Stimulated activated CD8-positive, alpha-beta memory T cell treated with anti-CD3 and anti-CD28 coated beads, Interleukin-15, amount 100 ng/mL, for 1 hour (primary cell): ENCODE data around the gene VAC14.

Experiments
- DNase-seq: peaks from one replicate; pipeline ENCODE4 v3.0.0-alpha.2; 2020; ENCODE audit warnings: low read depth

VAC14 gene

DNA sequence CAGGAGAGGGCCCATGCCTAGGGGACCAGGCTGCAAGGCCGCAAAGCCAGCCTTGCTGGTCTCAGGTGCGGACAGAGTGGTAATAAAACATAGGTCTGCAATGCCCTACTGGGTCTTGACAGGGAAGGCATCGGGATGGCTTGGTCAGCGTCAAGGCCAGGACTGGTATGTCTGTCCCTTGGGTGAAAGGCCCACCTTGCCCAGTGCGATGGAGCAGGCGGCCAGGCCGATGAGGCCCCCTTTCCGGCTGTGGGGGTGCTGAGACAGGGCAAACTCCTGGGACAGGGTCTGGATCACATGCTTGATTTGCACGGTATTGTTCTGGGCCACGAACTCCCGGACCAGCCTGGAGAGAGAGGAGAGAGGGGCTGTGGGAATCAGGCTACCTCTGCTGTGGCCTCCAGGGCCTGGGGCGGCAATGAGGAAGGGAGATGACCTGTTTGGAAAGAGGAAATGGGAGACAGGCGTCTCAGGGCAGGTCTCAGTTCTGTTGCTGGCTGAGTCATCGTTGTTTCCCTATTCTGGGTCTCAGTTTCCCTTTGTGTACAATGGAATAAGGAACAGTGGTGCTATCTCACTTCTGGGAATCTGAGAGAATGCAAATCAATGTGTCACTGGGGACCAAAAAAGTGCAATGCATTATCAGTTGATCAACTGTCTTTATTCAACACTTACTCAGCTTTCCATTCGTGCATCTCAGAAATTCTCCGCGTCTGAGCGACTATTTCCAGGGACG is 14.8 kb downstream of the VAC14 start:
- DNase-seq = no peak

DNA sequence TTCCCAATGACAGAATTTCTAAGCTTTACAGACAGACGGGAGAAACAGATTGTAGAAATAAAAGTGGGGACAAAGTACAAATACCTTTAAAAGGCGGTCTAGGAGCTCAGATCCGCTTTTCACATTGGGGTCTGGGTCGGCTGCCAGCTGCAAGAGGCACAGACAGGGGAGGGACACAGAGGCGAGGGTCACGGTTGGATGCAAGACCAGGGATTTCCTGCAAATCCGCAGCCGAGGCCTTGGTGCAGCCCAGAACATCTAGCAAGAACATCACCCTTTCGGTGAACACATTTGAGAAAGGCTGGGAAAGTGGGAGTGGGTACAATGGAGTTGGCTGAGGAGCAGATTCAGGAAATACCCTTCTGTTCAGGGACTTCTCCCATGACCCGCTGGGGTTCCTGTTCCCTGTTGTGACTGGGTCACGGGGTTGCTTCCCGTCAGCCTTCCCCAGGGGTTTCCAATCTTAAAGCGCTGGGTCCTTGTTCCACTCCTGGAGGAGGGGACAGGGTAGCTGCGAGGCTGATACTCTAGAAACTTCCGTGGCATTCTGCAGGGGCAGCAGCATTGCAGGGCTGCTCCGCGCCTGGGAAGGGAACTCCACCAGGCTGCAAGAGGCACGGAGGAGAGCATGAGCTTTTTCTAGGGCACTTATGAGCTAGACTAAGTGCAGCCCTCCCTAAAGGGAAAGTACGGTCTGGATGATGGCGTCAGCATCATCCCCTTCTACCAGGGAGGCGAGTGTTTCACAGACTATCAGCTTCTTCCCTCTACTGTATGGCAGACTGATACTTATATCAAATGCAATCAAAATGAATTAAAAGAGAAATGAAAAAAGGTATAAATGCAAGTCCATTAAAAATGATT is 16.0 kb downstream of the VAC14 start:
- no peak for DNase-seq

GRCh38 chr16:70782237-70782636 is 18.7 kb downstream of the VAC14 start:
- DNase-seq = no peak

GRCh38 chr16:70781800-70782199 is 19.2 kb downstream of the VAC14 start:
- no peak for DNase-seq

- DNase-seq = no peak
Measured at GRCh38 chr16:70780546-70780945, 20.4 kb downstream of the VAC14 start.

GRCh38 chr16:70779361-70779760 is 21.6 kb downstream of the VAC14 start:
- no peak for DNase-seq

- no peak for DNase-seq
Measured at GRCh38 chr16:70778901-70779309, 22.1 kb downstream of the VAC14 start.

DNA sequence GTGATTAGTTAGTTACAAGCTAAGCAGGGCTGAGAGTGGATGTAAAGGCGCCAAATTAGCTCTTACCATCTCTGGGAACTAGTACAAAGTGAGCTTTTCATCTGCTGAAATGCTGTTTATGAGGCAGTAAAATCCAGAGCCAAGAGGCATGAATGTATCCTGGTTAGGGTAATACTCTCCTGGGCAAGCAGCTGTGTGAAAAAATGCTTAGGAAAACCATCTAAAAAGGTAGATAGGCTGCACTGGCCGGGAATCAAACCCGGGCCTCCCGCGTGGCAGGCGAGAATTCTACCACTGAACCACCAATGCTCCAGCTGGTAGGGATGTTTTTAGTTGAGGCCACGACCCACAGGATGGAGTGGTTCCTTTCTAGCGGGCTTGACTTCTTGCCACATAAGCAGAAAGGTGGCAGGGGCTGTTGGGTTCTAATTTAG is 23.0 kb downstream of the VAC14 start:
- DNase-seq = no peak

DNA sequence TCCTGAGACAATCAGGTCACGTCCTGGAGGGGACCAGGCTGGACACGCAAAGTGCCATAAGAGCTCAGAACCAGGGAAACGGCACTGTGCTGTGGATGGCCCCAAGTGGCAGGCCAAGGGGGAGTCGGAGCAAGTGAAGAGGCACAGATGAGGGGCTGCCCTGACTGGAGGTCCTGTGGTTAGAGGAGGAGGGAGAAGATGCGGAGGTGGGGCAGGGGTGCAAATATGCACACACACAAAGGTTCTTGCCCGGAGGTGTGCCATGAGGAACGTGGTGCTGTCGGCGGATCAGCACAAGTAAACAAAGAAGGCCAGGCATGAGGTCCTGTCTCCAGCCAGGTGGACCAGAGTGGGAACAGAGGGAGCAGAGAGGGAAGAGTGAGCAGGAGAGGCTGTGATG is 23.5 kb downstream of the VAC14 start:
- DNase-seq = no peak

DNA sequence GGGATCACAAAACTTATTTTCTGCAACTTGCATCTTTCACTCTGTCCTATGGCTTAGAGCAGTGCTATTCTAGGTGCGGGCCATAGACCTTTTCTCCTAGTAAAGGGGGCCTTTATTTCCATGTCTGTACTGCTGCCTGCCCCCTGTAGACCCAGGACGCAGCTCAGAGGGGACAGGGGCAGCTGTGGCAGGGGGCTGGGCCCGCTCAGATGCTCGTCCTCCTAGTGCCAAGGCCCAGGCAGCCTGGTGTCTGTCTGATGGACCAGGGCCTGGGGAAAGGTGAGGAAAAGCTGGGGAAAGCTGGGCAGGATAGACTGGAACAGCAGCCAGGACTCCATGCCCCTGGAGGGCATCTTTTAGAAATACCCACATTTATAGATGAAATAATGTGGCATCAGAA is 25.6 kb downstream of the VAC14 start:
- DNase-seq = no peak

DNA sequence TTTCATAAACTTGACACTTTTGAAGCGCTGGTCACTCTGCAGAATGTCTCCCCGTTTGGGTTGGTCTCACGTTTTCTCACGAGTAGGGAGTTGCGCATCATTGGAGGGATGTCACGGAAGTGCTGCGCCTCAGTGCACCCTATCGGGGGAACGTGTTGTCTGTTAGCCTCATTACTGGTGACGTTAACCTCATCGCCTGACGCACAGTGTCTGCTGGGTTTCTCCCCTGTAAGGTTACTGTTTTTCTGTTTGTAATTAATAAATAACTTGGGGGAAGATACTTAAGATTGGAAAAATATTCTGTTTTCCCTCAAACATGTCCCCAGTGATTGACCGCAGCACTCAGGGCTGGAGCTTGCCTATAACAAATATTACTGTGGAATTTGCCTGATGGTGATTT is 26.7 kb downstream of the VAC14 start:
- DNase-seq = no peak

DNA sequence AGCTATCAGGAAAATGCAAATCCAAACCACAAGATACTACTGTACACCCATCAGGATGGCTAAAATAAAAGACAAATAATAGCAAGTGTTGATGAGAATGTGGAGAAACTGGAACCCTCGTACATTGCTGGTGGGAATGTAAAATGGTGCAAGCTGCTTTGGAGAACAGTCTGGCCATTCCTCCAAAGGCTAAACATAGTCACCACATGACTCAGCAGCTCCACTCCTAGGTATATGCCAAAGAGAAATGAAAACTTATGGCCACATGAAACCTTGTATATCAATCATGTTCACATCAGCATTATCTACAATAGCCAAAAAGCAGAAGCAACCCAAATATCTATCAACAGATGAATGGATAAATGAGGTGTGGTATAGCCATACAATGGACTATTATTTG is 28.5 kb downstream of the VAC14 start:
- DNase-seq = no peak

DNA sequence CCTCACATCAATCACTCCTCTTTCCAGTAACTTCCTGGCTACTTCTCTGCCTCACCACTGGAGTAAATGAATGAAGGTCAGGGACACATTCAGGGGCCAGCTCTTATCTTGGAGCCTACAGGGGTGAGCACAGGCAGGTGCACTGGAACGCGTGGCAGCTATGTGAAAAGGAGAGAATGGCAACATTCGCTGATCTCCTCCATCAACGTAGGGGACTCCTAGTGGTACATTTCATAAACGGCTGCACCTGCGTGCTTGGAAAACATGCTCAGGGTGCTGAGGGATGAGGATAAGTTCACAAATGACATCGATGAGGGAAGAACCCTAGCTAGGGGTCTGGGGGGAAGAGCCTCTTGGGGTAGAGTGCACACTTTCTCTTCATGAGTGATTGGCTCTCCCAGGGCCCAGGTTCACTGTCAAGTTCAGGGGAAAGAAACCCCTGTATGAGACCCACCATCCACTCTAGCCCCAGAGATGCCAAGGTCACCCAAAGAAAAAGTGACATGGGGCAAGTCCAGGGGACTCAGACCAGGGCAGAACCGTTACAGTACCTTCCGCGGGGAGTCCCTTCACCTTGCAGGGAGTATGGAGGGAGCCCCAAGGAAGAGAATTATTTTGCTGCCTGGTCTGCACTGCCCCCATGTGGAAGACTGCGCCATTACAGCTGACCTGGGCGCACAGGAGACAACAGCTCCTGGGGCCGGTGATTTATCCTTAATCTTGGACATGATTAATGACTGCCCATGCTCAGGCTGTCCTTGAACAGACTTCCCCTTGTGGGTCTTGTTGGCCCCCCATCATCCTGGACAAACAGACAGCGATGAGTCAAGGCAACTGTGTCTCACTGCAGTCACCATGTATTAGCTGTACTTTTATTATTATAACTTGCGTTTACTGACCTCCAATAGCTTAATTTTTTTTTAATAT is 30.1 kb downstream of the VAC14 start:
- DNase-seq = peak; percentile 34

- no peak for DNase-seq
Measured at GRCh38 chr16:70770291-70770625, 30.7 kb downstream of the VAC14 start.

GRCh38 chr16:70769761-70770160 is 31.2 kb downstream of the VAC14 start:
- no peak for DNase-seq

- DNase-seq = no peak
Measured at GRCh38 chr16:70769131-70769530, 31.8 kb downstream of the VAC14 start.

GRCh38 chr16:70768203-70768580 is 32.8 kb downstream of the VAC14 start:
- no peak for DNase-seq

DNA sequence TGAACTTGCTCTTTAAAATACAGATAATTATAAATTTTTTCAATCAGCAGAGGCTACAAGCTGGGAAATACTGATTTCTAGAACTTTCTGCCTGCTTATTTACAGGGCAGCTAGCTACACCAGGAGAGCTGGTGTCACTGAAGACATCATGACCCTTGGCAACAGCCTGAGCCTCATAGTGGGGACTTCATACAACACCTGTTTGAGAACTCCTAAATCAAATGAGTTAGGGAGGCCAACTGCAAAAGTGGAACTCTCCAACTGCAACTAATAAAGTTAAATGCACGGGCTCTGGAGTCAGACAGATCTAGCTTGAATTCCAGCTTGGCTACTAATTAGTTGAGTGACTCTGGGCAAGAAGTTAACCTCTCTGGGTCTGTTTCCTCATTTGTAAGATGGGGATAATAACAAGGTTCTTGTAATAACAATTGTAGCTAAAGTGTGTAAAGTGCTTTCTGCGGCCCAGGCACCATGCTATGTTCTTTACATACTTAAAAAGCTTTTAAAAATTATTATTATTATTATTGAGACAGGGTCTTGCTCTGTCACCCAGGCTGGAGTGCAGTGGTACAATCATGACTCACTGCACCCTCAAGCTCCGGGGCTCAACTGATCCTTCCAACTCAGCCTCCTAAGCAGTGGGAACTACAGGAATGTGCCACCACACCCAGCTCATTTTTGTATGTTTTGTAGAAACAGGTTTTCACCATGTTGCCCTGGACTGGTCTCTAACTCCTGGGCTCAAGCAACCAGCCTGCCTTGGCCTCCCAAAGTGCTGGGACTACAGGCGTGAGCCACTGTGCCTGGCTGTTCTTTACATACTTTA is 33.4 kb downstream of the VAC14 start:
- no peak for DNase-seq

DNA sequence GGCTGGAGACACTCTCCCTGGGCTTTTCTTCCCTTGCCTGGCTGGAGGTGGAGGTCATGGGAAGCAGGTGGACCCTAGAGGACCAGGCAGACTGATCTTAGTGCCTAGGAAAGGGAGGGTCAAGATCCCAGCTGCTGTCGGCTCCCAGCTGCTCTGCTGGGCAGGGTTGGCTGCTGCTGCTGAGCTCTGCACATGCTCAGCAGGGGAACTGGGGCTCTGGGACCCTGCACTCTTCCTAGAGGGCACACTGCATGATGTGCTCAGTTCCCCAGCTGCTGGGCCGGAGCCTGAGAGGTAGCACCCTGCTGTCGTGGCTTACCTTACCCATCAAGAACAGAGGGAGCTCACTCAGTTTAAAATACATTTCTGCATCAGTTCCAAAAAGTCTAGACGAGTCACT is 34.3 kb downstream of the VAC14 start:
- no peak for DNase-seq

GRCh38 chr16:70766176-70766575 is 34.8 kb downstream of the VAC14 start:
- no peak for DNase-seq

DNA sequence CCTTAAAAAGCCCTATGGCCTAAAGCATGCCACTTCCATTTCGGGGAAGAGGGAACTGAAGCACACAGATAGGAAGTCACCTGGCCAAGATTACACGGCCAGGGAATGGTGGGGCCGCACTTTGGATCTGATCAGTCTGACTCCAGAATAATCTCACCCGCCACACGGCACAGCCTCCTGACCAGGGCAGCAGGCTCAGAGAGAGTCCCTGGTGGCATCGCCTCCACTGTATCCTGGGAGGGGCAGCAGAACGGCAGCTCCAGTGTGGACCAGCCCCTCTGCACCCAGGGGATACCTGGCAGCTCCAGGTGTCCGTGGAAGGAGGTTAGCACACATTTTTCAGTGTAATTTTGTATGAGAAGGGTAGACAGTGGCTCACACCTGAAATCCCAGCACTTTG is 35.5 kb downstream of the VAC14 start:
- DNase-seq = no peak

- no peak for DNase-seq
Measured at GRCh38 chr16:70764632-70765031, 36.3 kb downstream of the VAC14 start.
